Kidney (tissue), 14 donors: Measurements from ENCODE around the gene MB21D2. TPM values are rescaled to one million over a fixed set of nuclear protein-coding genes. Genes with fewer than 3 reads are reported as not detected.

ENCODE experiments used
- DNase-seq, 5 donors: peaks; one replicate each; pipeline ENCODE4 v3.0.0-alpha.2; 2013 to 2020
- FAIRE-seq: peaks from 2 replicates; lab custom pipeline; 2012; peaks lifted over from hg19 to GRCh38; lab: Jason Lieb, UNC
- H3K27ac ChIP-seq, 2 donors: one replicate each; pipeline ENCODE4 v1.7.0; 2013; ENCODE audit warnings: low read depth in 2 of 2, low read length in 2 of 2, inconsistent platforms in 1 of 2
- H3K27me3 ChIP-seq: one replicate; pipeline ENCODE4 v1.7.1; 2013; ENCODE audit warnings: low read length, inconsistent platforms; ENCODE audit not compliant: control insufficient read depth, insufficient read depth
- H3K36me3 ChIP-seq, 3 donors: one replicate each; pipeline versions ENCODE4 v1.7.0 to v1.7.1; 2013; ENCODE audit warnings: low read length in 3 of 3, control low read depth in 1 of 3, inconsistent platforms in 1 of 3; ENCODE audit not compliant: insufficient read depth in 3 of 3, control insufficient read depth in 2 of 3
- H3K4me1 ChIP-seq, 3 donors: one replicate each; pipeline versions ENCODE4 v1.7.0 to v1.7.1; 2013; ENCODE audit warnings: low read length in 3 of 3, inconsistent platforms in 1 of 3, low read depth in 1 of 3; ENCODE audit not compliant: control insufficient read depth in 2 of 3, insufficient read depth in 2 of 3
- H3K4me3 ChIP-seq, 3 donors: one replicate each; pipeline versions ENCODE4 v1.7.0 to v1.8.1; 2013; ENCODE audit warnings: low read length in 3 of 3, control low read depth in 1 of 3, inconsistent platforms in 1 of 3
- H3K9ac ChIP-seq, 3 donors: one replicate each; pipeline versions ENCODE4 v1.7.0 to v1.7.1; 2013; ENCODE audit warnings: low read length in 3 of 3, control low read depth in 1 of 3, inconsistent platforms in 1 of 3
- H3K9me3 ChIP-seq, 3 donors: one replicate each; pipeline versions ENCODE4 v1.7.0 to v1.7.1; 2013; ENCODE audit warnings: low read length in 3 of 3, control low read depth in 1 of 3, inconsistent platforms in 1 of 3; ENCODE audit not compliant: control insufficient read depth in 2 of 3, insufficient read depth in 1 of 3
- intact Hi-C: fragments of 100-400 bp; cut with DNase I; formaldehyde crosslinking; loops from one replicate; pipeline ENCODE4 v1.11.1; 2022
- polyA plus RNA-seq: library from polyadenylated mRNA; stranded (reverse); fragments of 350-450 nt; fragmentation: Illumina TruSeq; extraction: RNeasy Lipid Tissue Mini Kit (QIAGEN cat#74804); gene quantifications from one replicate; pipeline ENCODE4 v1.2.3, GENCODE V29; 2014; ENCODE audit warnings: low read depth, low replicate concordance; ENCODE audit not compliant: insufficient read depth
- total RNA-seq: library from RNA; stranded (reverse); fragmentation: NEBNext Ultra II Directional; extraction: Animal tissue kit (Norgen Biotek cat#: 25700); gene quantifications from one replicate; pipeline ENCODE4 v1.2.1, GENCODE V29; 2021
- TF ChIP-seq, protein P1 (sequence below): IDR thresholded peaks from 3 replicates; pipeline ENCODE4 v1.5.1; 2012; ENCODE audit warnings: mild to moderate bottlenecking, moderate library complexity, borderline replicate concordance; ENCODE audit not compliant: insufficient read depth; ENCODE audit errors: extremely low read depth
- donor health status: control.
- donor health status: control.
- donor health status: control.
- donor health status: control.
- donor health status: control.
- donor health status: DM: yes; HTN: yes; CAD: no.
- donor health status: Normal renal cell carcinoma (clear cell type).

Gene MB21D2
- total and polyA plus RNA-seq, 2 donors from 2014 or later: 3.2 to 3.9 TPM

DNA sequence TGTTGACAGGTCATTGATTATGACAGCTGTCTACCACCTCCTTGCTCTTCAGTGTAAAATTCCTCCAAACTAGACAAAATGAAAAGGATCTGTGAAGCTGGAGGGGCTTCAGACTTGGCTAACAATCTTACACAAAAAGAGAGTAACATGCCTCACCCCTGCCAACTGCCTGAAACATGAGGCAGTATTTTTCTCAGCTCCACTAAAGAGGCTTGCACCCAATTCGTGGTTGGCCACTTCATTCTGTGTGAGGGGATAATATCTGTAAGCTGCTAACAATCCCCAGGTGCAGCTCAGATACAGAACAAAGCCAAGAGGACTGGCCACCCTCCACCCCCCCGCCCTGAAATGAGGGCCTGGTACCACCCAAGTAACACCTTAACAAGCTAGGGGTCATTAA, 2.8 kb downstream of the MB21D2 start:
- Histone ChIP-seq H3K4me1 (peaks cover 0 to 12% (median 4%) of the 10 kb centered on the region in 3 donors), H3K4me3 (peak overlapping the region in 2 of 3 donors; percentile 6 to 17), H3K9me3 (no peaks in the 10 kb centered on the region), H3K9ac (no peak overlapping the region), H3K27ac (peak overlapping the region in 1 of 2 donors; percentile 38), H3K36me3 (no peaks in the 10 kb centered on the region), H3K27me3 (no peaks in the 10 kb centered on the region)
- intact Hi-C loops: no loop called here
- DNase-seq: no peak
- TF ChIP-seq, protein P1, sequence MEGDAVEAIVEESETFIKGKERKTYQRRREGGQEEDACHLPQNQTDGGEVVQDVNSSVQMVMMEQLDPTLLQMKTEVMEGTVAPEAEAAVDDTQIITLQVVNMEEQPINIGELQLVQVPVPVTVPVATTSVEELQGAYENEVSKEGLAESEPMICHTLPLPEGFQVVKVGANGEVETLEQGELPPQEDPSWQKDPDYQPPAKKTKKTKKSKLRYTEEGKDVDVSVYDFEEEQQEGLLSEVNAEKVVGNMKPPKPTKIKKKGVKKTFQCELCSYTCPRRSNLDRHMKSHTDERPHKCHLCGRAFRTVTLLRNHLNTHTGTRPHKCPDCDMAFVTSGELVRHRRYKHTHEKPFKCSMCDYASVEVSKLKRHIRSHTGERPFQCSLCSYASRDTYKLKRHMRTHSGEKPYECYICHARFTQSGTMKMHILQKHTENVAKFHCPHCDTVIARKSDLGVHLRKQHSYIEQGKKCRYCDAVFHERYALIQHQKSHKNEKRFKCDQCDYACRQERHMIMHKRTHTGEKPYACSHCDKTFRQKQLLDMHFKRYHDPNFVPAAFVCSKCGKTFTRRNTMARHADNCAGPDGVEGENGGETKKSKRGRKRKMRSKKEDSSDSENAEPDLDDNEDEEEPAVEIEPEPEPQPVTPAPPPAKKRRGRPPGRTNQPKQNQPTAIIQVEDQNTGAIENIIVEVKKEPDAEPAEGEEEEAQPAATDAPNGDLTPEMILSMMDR: no peak
- FAIRE-seq: no peak

DNA sequence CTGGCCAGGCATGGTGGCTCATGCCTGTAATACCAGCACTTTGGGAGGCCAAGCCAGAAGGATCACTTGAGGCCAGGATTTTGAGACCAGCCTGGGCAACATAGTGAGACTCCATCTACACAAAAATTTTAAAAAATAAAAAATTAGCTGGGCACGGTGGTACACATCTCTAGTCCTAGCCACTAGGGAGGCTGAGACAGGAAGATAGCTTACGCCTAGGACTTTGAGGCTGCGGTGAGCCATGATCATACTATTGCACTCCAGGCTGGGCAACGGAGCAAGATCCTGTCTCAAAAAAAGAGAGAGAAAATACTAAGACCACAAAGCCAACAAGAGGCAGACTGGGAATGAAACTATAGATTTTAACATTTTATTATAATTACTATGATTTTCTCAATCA, 4.1 kb downstream of the MB21D2 start:
- H3K9me3 ChIP-seq: no peaks in the 10 kb centered on the region
- intact Hi-C loops: no loop called here
- TF ChIP-seq, protein P1: no peak
- FAIRE-seq (no peak), DNase-seq (no peak)
- no peak overlapping the region for H3K4me3 ChIP-seq
- no peaks in the 10 kb centered on the region for H3K36me3 ChIP-seq
- no peak overlapping the region for H3K27ac ChIP-seq
- H3K9ac ChIP-seq: no peak overlapping the region
- H3K27me3 ChIP-seq: no peaks in the 10 kb centered on the region
- H3K4me1 ChIP-seq: peaks cover 0 to 12% (median 4%) of the 10 kb centered on the region in 3 donors

DNA sequence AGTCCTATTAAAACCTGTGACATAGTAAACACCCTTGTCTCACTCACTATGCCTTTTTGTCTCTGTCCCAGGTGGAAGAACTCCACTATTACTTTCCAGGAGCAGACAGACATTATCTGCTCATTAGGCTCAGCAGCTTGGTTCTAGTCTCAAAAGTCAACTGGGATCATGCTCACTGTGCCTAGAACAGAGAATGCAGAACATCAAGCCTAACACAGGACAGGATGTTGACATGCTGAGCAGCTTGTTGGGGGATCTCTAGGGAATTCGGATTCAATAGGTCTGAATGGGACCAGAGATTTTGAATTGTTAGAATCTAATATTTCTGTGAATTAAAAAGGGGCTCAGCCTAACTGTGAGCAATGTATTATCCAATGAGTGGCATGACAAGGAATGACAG, 6.4 kb downstream of the MB21D2 start:
- TF ChIP-seq, protein P1: no peak
- Histone ChIP-seq H3K9me3 (no peaks in the 10 kb centered on the region), H3K4me3 (no peak overlapping the region), H3K27me3 (no peaks in the 10 kb centered on the region), H3K9ac (no peak overlapping the region), H3K27ac (no peak overlapping the region), H3K36me3 (no peaks in the 10 kb centered on the region), H3K4me1 (peaks cover 0 to 9% (median 4%) of the 10 kb centered on the region in 3 donors)
- DNase-seq (no peak), FAIRE-seq (no peak)
- intact Hi-C loops: no loop called here

DNA sequence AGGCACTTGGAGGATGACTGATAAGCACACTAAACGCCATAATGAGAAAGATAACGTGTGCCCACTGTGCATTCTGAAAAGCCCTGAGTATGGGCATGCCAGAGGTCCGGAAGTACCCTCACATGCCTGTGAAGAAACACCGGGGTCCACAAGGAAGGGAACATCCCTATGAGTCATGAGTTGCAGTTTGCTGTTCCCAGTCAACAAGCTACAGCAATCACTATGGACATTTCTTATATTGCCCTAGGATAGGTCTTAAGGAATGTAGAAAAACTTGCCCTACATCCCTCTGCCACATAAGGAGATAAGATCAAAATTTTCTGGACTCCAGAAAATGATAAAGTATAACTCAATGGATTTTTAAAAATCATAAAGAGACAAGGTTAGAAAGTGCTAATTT, 9.9 kb downstream of the MB21D2 start:
- FAIRE-seq (no peak), DNase-seq (no peak)
- TF ChIP-seq, protein P1: no peak
- no peaks in the 10 kb centered on the region for H3K4me1 ChIP-seq
- H3K9ac ChIP-seq: no peak overlapping the region
- intact Hi-C loops: no loop called here
- no peak overlapping the region for H3K27ac ChIP-seq
- no peak overlapping the region for H3K4me3 ChIP-seq
- no peaks in the 10 kb centered on the region for H3K27me3 ChIP-seq
- H3K9me3 ChIP-seq: peaks cover 0 to 4% (median 0%) of the 10 kb centered on the region in 3 donors
- no peaks in the 10 kb centered on the region for H3K36me3 ChIP-seq
